IMR-90 (cell line): ENCODE results near the gene ATG3.

Source experiments
- BHLHE40 ChIP-seq: fragments of 150-350 bp; IDR thresholded peaks from 2 replicates; pipeline ENCODE4 v1.6.1; 2016; ENCODE audit warnings: mild to moderate bottlenecking, low read depth, low read length
- ELK1 ChIP-seq: fragments of 150-350 bp; IDR thresholded peaks from 2 replicates; pipeline ENCODE4 v1.6.1; 2016; ENCODE audit warnings: low read depth, mild to moderate bottlenecking, low read length, moderate library complexity, borderline replicate concordance
- NFE2L2 ChIP-seq: fragments of 150-350 bp; IDR thresholded peaks from 2 replicates; pipeline ENCODE4 v1.6.1; 2016; ENCODE audit warnings: low read depth, mild to moderate bottlenecking, low read length
- POLR2A ChIP-seq: IDR thresholded peaks from 2 replicates; pipeline ENCODE4 v1.6.1; 2012; ENCODE audit warnings: mild to moderate bottlenecking, low read depth, low read length
- RAD21 ChIP-seq: IDR thresholded peaks from 2 replicates; pipeline ENCODE4 v1.6.1; 2012; ENCODE audit warnings: low read length, improper control_type of control experiment
- RFX5 ChIP-seq: IDR thresholded peaks from 2 replicates; pipeline ENCODE4 v1.8.0; 2012; ENCODE audit warnings: low read depth, mild to moderate bottlenecking, low read length, moderate library complexity
- USF2 ChIP-seq: fragments of 150-350 bp; IDR thresholded peaks from 2 replicates; pipeline ENCODE4 v1.6.1; 2017; ENCODE audit warnings: mild to moderate bottlenecking, antibody characterized with exemption, low read length, low read depth
- TF ChIP-seq, protein P1 (sequence below): conservative IDR thresholded peaks from 2 replicates; pipeline ENCODE4 v1.5.1; 2012; ENCODE audit warnings: mild to moderate bottlenecking, low read depth, low read length, improper control_type of control experiment

DNA sequence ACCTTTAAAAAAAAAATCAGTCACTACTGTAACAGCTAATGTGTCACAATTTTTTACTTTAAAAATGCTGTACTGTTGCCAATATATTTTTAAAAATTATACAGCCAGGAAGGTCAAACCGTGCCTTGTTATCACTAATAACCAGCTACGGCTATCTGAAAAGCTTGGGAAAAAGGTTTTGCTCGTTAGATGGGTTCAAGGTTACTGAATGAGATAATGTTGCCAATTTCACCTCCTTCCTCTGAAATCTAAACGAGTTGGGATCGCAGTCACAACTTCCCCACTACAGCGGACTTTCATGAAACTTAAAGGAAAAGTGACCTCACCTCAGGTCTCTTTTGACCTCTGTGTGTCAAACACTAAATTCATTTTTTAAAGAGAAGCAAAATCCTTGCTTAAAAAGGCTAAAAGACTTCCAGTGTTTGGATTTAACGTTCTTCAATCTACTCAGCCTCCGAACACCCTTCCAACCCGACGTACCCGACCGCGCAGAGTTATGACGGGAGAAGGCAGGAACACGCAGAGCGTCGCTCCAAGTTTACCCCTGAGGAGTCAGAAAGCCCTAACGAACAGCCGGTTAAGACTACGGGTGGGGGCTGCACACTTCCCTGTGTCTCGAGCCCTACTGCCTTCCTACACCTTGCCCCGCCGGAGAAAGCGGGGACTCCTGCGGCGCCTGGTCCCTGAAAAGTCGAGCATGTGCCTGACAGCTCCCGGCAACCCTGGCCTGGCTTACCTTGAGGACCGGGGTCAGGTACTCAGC is 860 bp downstream of the ATG3 start:
- TF ChIP-seq USF2 (no peak), POLR2A (peak; percentile 43; the same call in 1 of the 2 replicates), NFE2L2 (no peak), ELK1 (no peak), RAD21 (no peak), BHLHE40 (no peak; the same call in 1 of the 2 replicates), RFX5 (no peak)
- TF ChIP-seq, protein P1, sequence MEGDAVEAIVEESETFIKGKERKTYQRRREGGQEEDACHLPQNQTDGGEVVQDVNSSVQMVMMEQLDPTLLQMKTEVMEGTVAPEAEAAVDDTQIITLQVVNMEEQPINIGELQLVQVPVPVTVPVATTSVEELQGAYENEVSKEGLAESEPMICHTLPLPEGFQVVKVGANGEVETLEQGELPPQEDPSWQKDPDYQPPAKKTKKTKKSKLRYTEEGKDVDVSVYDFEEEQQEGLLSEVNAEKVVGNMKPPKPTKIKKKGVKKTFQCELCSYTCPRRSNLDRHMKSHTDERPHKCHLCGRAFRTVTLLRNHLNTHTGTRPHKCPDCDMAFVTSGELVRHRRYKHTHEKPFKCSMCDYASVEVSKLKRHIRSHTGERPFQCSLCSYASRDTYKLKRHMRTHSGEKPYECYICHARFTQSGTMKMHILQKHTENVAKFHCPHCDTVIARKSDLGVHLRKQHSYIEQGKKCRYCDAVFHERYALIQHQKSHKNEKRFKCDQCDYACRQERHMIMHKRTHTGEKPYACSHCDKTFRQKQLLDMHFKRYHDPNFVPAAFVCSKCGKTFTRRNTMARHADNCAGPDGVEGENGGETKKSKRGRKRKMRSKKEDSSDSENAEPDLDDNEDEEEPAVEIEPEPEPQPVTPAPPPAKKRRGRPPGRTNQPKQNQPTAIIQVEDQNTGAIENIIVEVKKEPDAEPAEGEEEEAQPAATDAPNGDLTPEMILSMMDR: no peak
